GM19452 (cell line): Measurements from ENCODE around the gene LHX5.
"Not testable (repeated sequence)": the region's sequence is repeated elsewhere in the genome, so short reads cannot be mapped to it uniquely, and the experiment has no call there.

Source experiments
- ATAC-seq: cut with Tn5 transposase; IDR thresholded peaks from one replicate; pipeline ENCODE4 v1.9.1; 2021; ENCODE audit not compliant: unreplicated experiment

LHX5 gene

GRCh38 chr12:113471619-113472171 lies at the start of gene LHX5:
Gene LHX5, minus strand, starts transcription at chr12:113471871. Its CDS starts 373 bp downstream, at chr12:113471498.
- ATAC-seq: no peak

GRCh38 chr12:113519464-113520307 lies 48.0 kb upstream of the LHX5 start:
- ATAC-seq: no peak

GRCh38 chr12:113515082-113515856 lies 43.6 kb upstream of the LHX5 start:
- no peak for ATAC-seq

GRCh38 chr12:113514602-113515001 lies 42.9 kb upstream of the LHX5 start:
- ATAC-seq: no peak

- ATAC-seq: no peak
These were observed 40.9 kb upstream of the LHX5 start for GRCh38 chr12:113512568-113512967.

GRCh38 chr12:113506867-113507266 lies 35.2 kb upstream of the LHX5 start:
- no peak for ATAC-seq

GRCh38 chr12:113505941-113506340 lies 34.3 kb upstream of the LHX5 start:
- ATAC-seq: no peak

- ATAC-seq: no peak
These were observed 33.2 kb upstream of the LHX5 start for GRCh38 chr12:113504917-113505316.

- ATAC-seq: no peak
These were observed 29.2 kb upstream of the LHX5 start for GRCh38 chr12:113500782-113501311.

GRCh38 chr12:113500306-113500675 lies 28.6 kb upstream of the LHX5 start:
- no peak for ATAC-seq

- no peak for ATAC-seq
These were observed 26.8 kb upstream of the LHX5 start for GRCh38 chr12:113498490-113498889.

- ATAC-seq: no peak
These were observed 26.0 kb upstream of the LHX5 start for GRCh38 chr12:113497693-113498092.

- not testable (repeated sequence) for ATAC-seq
These were observed 24.3 kb upstream of the LHX5 start for GRCh38 chr12:113495941-113496340.

- ATAC-seq: no peak
These were observed 16.7 kb upstream of the LHX5 start for GRCh38 chr12:113488322-113488721.

- no peak for ATAC-seq
These were observed 15.1 kb upstream of the LHX5 start for GRCh38 chr12:113486722-113487121.

GRCh38 chr12:113485330-113485729 lies 13.7 kb upstream of the LHX5 start:
- ATAC-seq: no peak

- ATAC-seq: no peak
These were observed 10.7 kb upstream of the LHX5 start for GRCh38 chr12:113482334-113482733.

- no peak for ATAC-seq
These were observed 8.8 kb upstream of the LHX5 start for GRCh38 chr12:113480336-113480971.

GRCh38 chr12:113479590-113480335 lies 8.1 kb upstream of the LHX5 start:
- no peak for ATAC-seq

GRCh38 chr12:113479216-113479589 lies 7.5 kb upstream of the LHX5 start:
- no peak for ATAC-seq
